SK-N-SH (cell line): ENCODE measurements around the gene KRT84. TPM values are rescaled to one million over a fixed set of nuclear protein-coding genes. Genes with fewer than 3 reads are reported as not detected.

Experiments used
- CTCF ChIA-PET: fragments of 300-600, 350-600 bp; formaldehyde crosslinking; extraction: SDS; loops from one replicate; lab custom pipeline; 2021; lab: Yijun Ruan, JAX
- POLR2A ChIA-PET: fragments of 350-600 bp; sonication (Branson Sonifier 250); formaldehyde crosslinking; extraction: SDS; loops from one replicate; lab custom pipeline; 2020; ENCODE audit warnings: antibody characterized with exemption, inconsistent platforms; lab: Yijun Ruan, JAX
- DNase-seq: peaks from one replicate; pipeline ENCODE4 v3.0.0; 2012
- H2AFZ ChIP-seq: fragments of 200-600 bp; sonication (generic); 2 replicates; pipeline ENCODE4 v1.8.1; 2016; ENCODE audit warnings: antibody characterized with exemption, mild to moderate bottlenecking, low read depth
- H3F3A ChIP-seq: fragments of 200-600 bp; sonication (generic); replicated peaks from 2 replicates; pipeline ENCODE3; 2016; ENCODE audit warnings: antibody characterized with exemption, mild to moderate bottlenecking; ENCODE audit not compliant: insufficient read depth
- H3K27ac ChIP-seq, 2 experiments: fragments of 200-500 bp in 1 of 2; fragments of 200-600 bp in 1 of 2; sonication (Bioruptor generic) in 1 of 2; sonication (generic), shearing (Covaris generic) in 1 of 2; 2 replicates each; pipeline versions ENCODE4 v1.5.1 to v1.6.1; 2014 to 2016; ENCODE audit warnings: low read depth in 2 of 2, inconsistent platforms in 1 of 2, low read length in 1 of 2, mild to moderate bottlenecking in 1 of 2, mixed read lengths in 1 of 2
- H3K27me3 ChIP-seq: fragments of 200-600 bp; sonication (generic), shearing (Covaris generic); 2 replicates; pipeline ENCODE4 v1.6.1; 2016; ENCODE audit warnings: mixed run types; ENCODE audit not compliant: insufficient read depth
- H3K36me3 ChIP-seq, 2 experiments: fragments of 200-500 bp in 1 of 2; fragments of 200-600 bp in 1 of 2; sonication (Bioruptor generic) in 1 of 2; sonication (generic) in 1 of 2; replicated peaks in 1 of 2; 2 replicates each; pipeline versions ENCODE3 to v1.5.1; 2014 to 2016; ENCODE audit warnings: low read length in 1 of 2, mild to moderate bottlenecking in 1 of 2; ENCODE audit not compliant: insufficient read depth in 2 of 2, control insufficient read depth in 1 of 2
- H3K4me1 ChIP-seq, 2 experiments: fragments of 200-500 bp in 1 of 2; fragments of 200-600 bp in 1 of 2; sonication (Bioruptor generic) in 1 of 2; sonication (generic), shearing (Covaris generic) in 1 of 2; 2 replicates each; pipeline versions ENCODE4 v1.5.1 to v1.6.1; 2014 to 2016; ENCODE audit warnings: low read depth in 1 of 2, low read length in 1 of 2, mixed run types in 1 of 2; ENCODE audit not compliant: insufficient read depth in 2 of 2, control insufficient read depth in 1 of 2
- H3K4me2 ChIP-seq: fragments of 200-600 bp; sonication (generic), shearing (Covaris generic); 2 replicates; pipeline ENCODE4 v1.6.1; 2017; ENCODE audit warnings: mixed run types
- H3K4me3 ChIP-seq, 2 experiments: fragments of 200-500 bp in 1 of 2; fragments of 200-600 bp in 1 of 2; sonication (Bioruptor generic) in 1 of 2; sonication (generic), shearing (Covaris generic) in 1 of 2; 2 replicates each; pipeline versions ENCODE4 v1.5.1 to v1.8.1; 2014 to 2016; ENCODE audit warnings: low read depth in 2 of 2, inconsistent platforms in 1 of 2, low read length in 1 of 2, mild to moderate bottlenecking in 1 of 2, mixed read lengths in 1 of 2, moderate library complexity in 1 of 2
- H3K79me2 ChIP-seq: fragments of 200-600 bp; sonication (generic); 2 replicates; pipeline ENCODE4 v1.8.1; 2017; ENCODE audit warnings: mild to moderate bottlenecking; ENCODE audit not compliant: insufficient read depth
- H3K9ac ChIP-seq: fragments of 200-600 bp; sonication (generic); 2 replicates; pipeline ENCODE4 v1.6.1; 2017; ENCODE audit warnings: mixed run types
- H3K9me2 ChIP-seq: fragments of 200-600 bp; sonication (generic); 2 replicates; pipeline ENCODE4 v1.6.1; 2017; ENCODE audit warnings: mixed run types
- H3K9me3 ChIP-seq: fragments of 200-600 bp; sonication (generic); 2 replicates; pipeline ENCODE4 v1.6.1; 2017; ENCODE audit warnings: mixed run types, mild to moderate bottlenecking, moderate library complexity
- H4K20me1 ChIP-seq: fragments of 200-600 bp; sonication (generic); 2 replicates; pipeline ENCODE4 v1.6.1; 2017; ENCODE audit warnings: mild to moderate bottlenecking, mixed run types; ENCODE audit not compliant: insufficient read depth
- EZH2phosphoT487 ChIP-seq: fragments of 200-600 bp; sonication (generic); IDR thresholded peaks from 2 replicates; pipeline ENCODE4 v1.6.1; 2017; ENCODE audit warnings: low read depth, mixed run types, mild to moderate bottlenecking, antibody characterized with exemption, moderate library complexity, borderline replicate concordance
- FOSL2 ChIP-seq: IDR thresholded peaks from 2 replicates; pipeline ENCODE4 v1.4.0; 2012; ENCODE audit warnings: low read depth, mild to moderate bottlenecking, moderate library complexity, borderline replicate concordance
- FOXM1 ChIP-seq: IDR thresholded peaks from 2 replicates; pipeline ENCODE4 v1.4.0; 2012; ENCODE audit warnings: low read depth, mild to moderate bottlenecking
- JUND ChIP-seq: IDR thresholded peaks from 2 replicates; pipeline ENCODE4 v1.4.0; 2012
- MAX ChIP-seq: IDR thresholded peaks from 2 replicates; pipeline ENCODE4 v1.4.0; 2012; ENCODE audit warnings: low read depth
- MEF2A ChIP-seq: IDR thresholded peaks from 2 replicates; pipeline ENCODE4 v1.4.0; 2012; ENCODE audit warnings: low read depth, borderline replicate concordance
- PBX3 ChIP-seq: IDR thresholded peaks from 2 replicates; pipeline ENCODE4; 2012
- RAD21 ChIP-seq: IDR thresholded peaks from 2 replicates; pipeline ENCODE4 v1.6.1; 2012; ENCODE audit warnings: mild to moderate bottlenecking, low read length
- REST ChIP-seq: IDR thresholded peaks from 2 replicates; pipeline ENCODE4 v1.6.1; 2012; ENCODE audit warnings: mild to moderate bottlenecking, low read depth, low read length, moderate library complexity
- USF2 ChIP-seq: fragments of 150-350 bp; IDR thresholded peaks from 2 replicates; pipeline ENCODE4 v1.6.1; 2017; ENCODE audit warnings: antibody characterized with exemption, low read length, low read depth, borderline replicate concordance
- ZBTB33 ChIP-seq: IDR thresholded peaks from 2 replicates; pipeline ENCODE4 v1.4.0; 2012; ENCODE audit warnings: low read depth, borderline replicate concordance
- WGBS: methylation state at CpG from one replicate; pipeline ENCODE4 v1.1.6; 2017; ENCODE audit warnings: low lambda C conversion rate; 5-methylcytosine and 5-hydroxymethylcytosine counted together
- polyA plus RNA-seq, 3 experiments: library from polyadenylated mRNA; depleted of rRNA; stranded (reverse); fragments of >200 nt; gene quantifications; 2 replicates each; pipeline ENCODE4 v1.2.3, GENCODE V29; 2012

The KRT84 gene
- polyA plus RNA-seq, 1 of the 3 experiments (the other 2 are of a cell fraction): not detected

GRCh38 chr12:52414936-52415335 lies 29.5 kb upstream of the KRT84 start (continued):
- no peak for TF ChIP-seq FOSL2
- no peak for TF ChIP-seq PBX3
- no peak for TF ChIP-seq REST

- Histone ChIP-seq H3K27ac (no peak overlapping the region), H3K4me3 (no peak overlapping the region), H3K4me1 (peaks cover 0 to 5% of the 10 kb centered on the region in 2 experiments; a peak in 1 of 4 replicates), H3K9ac (no peak overlapping the region), H4K20me1 (no peaks in the 10 kb centered on the region), H3F3A (no peaks in the 10 kb centered on the region), H3K27me3 (peaks cover 8% of the 10 kb centered on the region; the same call in 1 of the 2 replicates), H3K4me2 (no peak overlapping the region), H2AFZ (no peak overlapping the region), H3K79me2 (no peaks in the 10 kb centered on the region), H3K9me2 (no peaks in the 10 kb centered on the region), H3K9me3 (no peaks in the 10 kb centered on the region), H3K36me3 (no peaks in the 10 kb centered on the region)
- WGBS: 40% methylated on average over 5 of the region's 8 CpGs
- POLR2A ChIA-PET: interaction anchor here (0.7 kb wide), 1 partner anchor 12 kb away, joined by 3 read pairs; no protein-coding TSS in a partner anchor
- no peak for TF ChIP-seq JUND
- no peak for TF ChIP-seq MAX
- no peak for TF ChIP-seq USF2
- DNase-seq: no peak
- CTCF ChIA-PET: interaction anchor here (0.8 to 1.8 kb wide), 6 partner anchors 9 to 471 kb away, joined by 3 to 9 read pairs (median 4); no protein-coding TSS in a partner anchor
Observed at GRCh38 chr12:52413782-52414345, 28.4 kb upstream of the KRT84 start.

GRCh38 chr12:52413202-52413601 lies 27.8 kb upstream of the KRT84 start:
- CTCF ChIA-PET: interaction anchor here (0.6 to 1.8 kb wide), 7 partner anchors 9 to 472 kb away, joined by 3 to 9 read pairs (median 4); no protein-coding TSS in a partner anchor
- Histone ChIP-seq H3K9ac (no peak overlapping the region), H3K27me3 (peaks cover 8% of the 10 kb centered on the region; the same call in 1 of the 2 replicates), H3K9me3 (no peaks in the 10 kb centered on the region), H3K79me2 (no peaks in the 10 kb centered on the region), H3K4me1 (peaks cover 0 to 5% of the 10 kb centered on the region in 2 experiments; a peak in 1 of 4 replicates), H3F3A (no peaks in the 10 kb centered on the region), H2AFZ (no peak overlapping the region), H3K4me3 (no peak overlapping the region), H3K27ac (no peak overlapping the region), H3K9me2 (no peaks in the 10 kb centered on the region), H3K36me3 (no peaks in the 10 kb centered on the region), H4K20me1 (no peaks in the 10 kb centered on the region), H3K4me2 (no peak overlapping the region)
- 15% methylated on average over 4 of the region's 4 CpGs for WGBS
- no peak for DNase-seq
- POLR2A ChIA-PET: no interaction called here
- TF ChIP-seq REST (no peak), RAD21 (no peak), ZBTB33 (no peak), JUND (no peak), FOXM1 (no peak), EZH2phosphoT487 (no peak), FOSL2 (no peak), MEF2A (no peak)
